ENCODE data around the gene NELFE. TPM values are rescaled to one million over a fixed set of nuclear protein-coding genes. Genes with fewer than 3 reads are reported as not detected.

NELFE gene
- total and polyA plus RNA-seq, 4 donors = 11.1 to 21.8 (median 13.0) TPM

GRCh38 chr6:31963921-31964320 is 5.2 kb upstream of the NELFE start:
- Histone ChIP-seq H3K27ac (ENCODE audit: low read depth in 1 of 2, low read length in 2 of 2) (no peak overlapping the region), H3K36me3 (ENCODE audit: control insufficient read depth in 4 of 4, insufficient read depth in 3 of 4, low read depth in 1 of 4, low read length in 3 of 4) (peaks cover 20 to 67% (median 56%) of the 10 kb centered on the region in 4 donors), H3K4me3 (ENCODE audit: low read depth in 1 of 3, low read length in 3 of 3) (no peak overlapping the region), H3K4me1 (ENCODE audit: control insufficient read depth in 4 of 4, insufficient read depth in 4 of 4, low read length in 3 of 4) (peaks cover 4 to 35% (median 19%) of the 10 kb centered on the region in 4 donors), H3K9me3 (ENCODE audit: control insufficient read depth in 4 of 4, low read length in 3 of 4) (no peaks in the 10 kb centered on the region), H3K9ac (ENCODE audit: low read depth in 1 of 2, low read length in 2 of 2) (no peak overlapping the region), H3K27me3 (ENCODE audit: control insufficient read depth in 4 of 4, insufficient read depth in 4 of 4, low read length in 3 of 4) (no peaks in the 10 kb centered on the region)
- WGBS = 96% methylated on average over 19 of the region's 19 CpGs
- no peak for DNase-seq (ENCODE audit: low spot score)
- TF ChIP-seq REST (IDR thresholded peaks at IDR 0.05) (no peak), RAD21 (IDR thresholded peaks at IDR 0.05) (no peak), EGR1 (IDR thresholded peaks at IDR 0.05; ENCODE audit: low read depth in 2 of 2) (no peak), HNF4A (conservative IDR thresholded peaks at IDR 0.05) (no peak), ZBTB33 (IDR thresholded peaks at IDR 0.05) (no peak), TAF1 (conservative IDR thresholded peaks at IDR 0.05) (no peak), YY1 (IDR thresholded peaks at IDR 0.05) (no peak), MAX (IDR thresholded peaks at IDR 0.05) (no peak), RXRA (IDR thresholded peaks at IDR 0.05) (no peak), HNF4G (IDR thresholded peaks at IDR 0.05) (no peak), CTCF (IDR thresholded peaks at IDR 0.05; ENCODE audit: low read depth, low read length, missing input control) (no peak), ATF3 (IDR thresholded peaks at IDR 0.05) (no peak), JUND (IDR thresholded peaks at IDR 0.05) (no peak), NR2F2 (IDR thresholded peaks at IDR 0.05) (no peak), SP1 (IDR thresholded peaks at IDR 0.05) (no peak), FOXA2 (IDR thresholded peaks at IDR 0.05) (no peak), GABPA (IDR thresholded peaks at IDR 0.05 in 1 of 2, conservative IDR thresholded peaks at IDR 0.05 in 1 of 2) (no peak), FOXA1 (IDR thresholded peaks at IDR 0.05) (no peak)
